Upper lobe of left lung (tissue), 4 donors: Measurements from ENCODE around the gene KRTAP10-2.

Experiments
- CTCF ChIP-seq, 6 experiments: fragments of 450-650 bp in 4 of 6; fragments of 200-600 bp in 2 of 6; sonication (generic) in 2 of 6; IDR thresholded peaks; one replicate each; pipeline ENCODE4 v1.5.1; 2016 to 2019; ENCODE audit warnings: antibody characterized with exemption in 6 of 6
- POLR2A ChIP-seq, 4 donors: fragments of 450-650 bp; IDR thresholded peaks; one replicate each; pipeline ENCODE4 v1.5.1; 2016 to 2017; ENCODE audit warnings: antibody characterized with exemption in 4 of 4, mild to moderate bottlenecking in 2 of 4
- POLR2AphosphoS5 ChIP-seq, 2 donors: sonication (generic); formaldehyde crosslinking; IDR thresholded peaks; one replicate each; pipeline ENCODE4 v1.5.1; 2017; ENCODE audit warnings: antibody characterized with exemption in 2 of 2

DNA sequence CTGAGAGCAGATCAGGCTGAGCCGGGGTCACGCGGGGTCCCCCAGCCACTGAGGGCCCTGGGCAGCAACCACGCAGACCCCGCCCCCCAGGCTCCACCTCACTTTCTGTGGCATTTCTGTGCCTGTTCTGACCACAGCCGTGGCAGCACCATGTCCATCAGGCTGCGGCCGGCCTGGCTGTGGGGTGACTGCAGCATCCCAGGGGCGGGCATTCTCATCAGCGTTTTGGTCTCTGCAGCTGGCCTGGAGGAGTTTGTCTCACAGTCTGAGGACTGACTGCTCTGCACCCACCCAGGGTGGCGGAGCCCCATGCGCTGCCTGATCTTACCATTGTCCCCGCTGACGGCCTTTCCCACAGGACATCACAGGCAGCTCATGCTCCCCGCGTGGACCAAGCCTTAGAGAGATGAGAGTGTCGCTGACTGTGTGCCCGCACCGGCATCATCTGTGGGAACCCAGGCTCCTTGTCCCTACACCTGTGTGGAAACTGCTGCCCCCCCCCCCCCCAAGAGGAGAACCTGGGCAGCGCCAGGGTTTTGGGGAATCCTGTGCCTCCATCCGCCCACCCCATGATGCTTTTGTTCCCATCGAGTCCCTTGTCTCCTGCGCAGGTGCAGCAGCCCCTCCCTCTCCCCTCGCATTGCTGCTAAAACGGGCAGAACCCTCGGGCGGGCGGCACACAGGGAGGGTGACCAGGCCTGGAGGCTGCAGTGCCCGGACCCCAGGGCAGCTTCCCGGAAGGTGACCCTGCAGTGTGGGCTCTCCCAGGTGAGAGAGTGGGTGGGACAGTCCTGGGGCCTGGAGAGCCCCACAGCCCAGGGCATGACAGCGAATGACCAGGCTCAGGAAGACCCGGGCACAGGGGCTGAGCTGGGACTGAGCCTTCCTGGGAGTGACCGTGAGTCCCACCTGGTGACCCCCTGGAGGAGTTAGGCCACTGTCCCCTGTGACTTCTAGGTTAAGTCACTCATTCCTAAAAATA, 13.1 kb downstream of the KRTAP10-2 start:
- TF ChIP-seq CTCF (IDR thresholded peaks at IDR 0.05): no peak
- no peak for TF ChIP-seq POLR2A (IDR thresholded peaks at IDR 0.05)
- TF ChIP-seq POLR2AphosphoS5 (IDR thresholded peaks at IDR 0.05): no peak
